Measurements from ENCODE around the gene LRRC3. TPM values are rescaled to one million over a fixed set of nuclear protein-coding genes. Genes with fewer than 3 reads are reported as not detected.
A peak's percentile ranks its signal among the peaks of the same experiment; 100 is the strongest.

The LRRC3 gene
- total and polyA plus RNA-seq, 7 experiments from 2014 or later: 0.06 to 3.3 (median 0.89) TPM

- Histone ChIP-seq H3K9me3 (ENCODE audit: control insufficient read depth in 2 of 3, low read length in 3 of 3) (no peaks in the 10 kb centered on the region), H3K27ac (ENCODE audit: low read depth, low read length) (no peak overlapping the region), H3K27me3 (ENCODE audit: control insufficient read depth in 2 of 2, insufficient read depth in 2 of 2, low read length in 2 of 2) (no peaks in the 10 kb centered on the region), H3K4me1 (ENCODE audit: control insufficient read depth in 2 of 2, insufficient read depth in 2 of 2, low read length in 2 of 2) (no peaks in the 10 kb centered on the region), H3K4me3 (ENCODE audit: low read length) (no peak overlapping the region), H3K36me3 (ENCODE audit: control insufficient read depth in 2 of 3, insufficient read depth in 3 of 3, low read length in 3 of 3) (peaks cover 0 to 6% (median 0%) of the 10 kb centered on the region in 3 experiments)
- H3K9me3 Mint-ChIP-seq: peaks cover 0 to 1% (median 0%) of the 10 kb centered on the region in 11 donors
- peaks cover 0 to 8% (median 0%) of the 10 kb centered on the region in 7 donors for H3K4me1 Mint-ChIP-seq
- no peaks in the 10 kb centered on the region for H3K27me3 Mint-ChIP-seq
- ATAC-seq: no peak
- H3K27ac Mint-ChIP-seq: no peak overlapping the region
- H3K4me3 Mint-ChIP-seq: no peak overlapping the region
- intact Hi-C loops (cut with micrococcal nuclease): no loop called here
- CTCF ChIA-PET: no interaction called here
- H3K36me3 Mint-ChIP-seq: peaks cover 0 to 7% (median 3%) of the 10 kb centered on the region in 5 donors
- POLR2A ChIA-PET: no interaction called here
- DNase-seq: no peak
Measured at GRCh38 chr21:44439211-44439600, 16.1 kb upstream of the LRRC3 start.

DNA sequence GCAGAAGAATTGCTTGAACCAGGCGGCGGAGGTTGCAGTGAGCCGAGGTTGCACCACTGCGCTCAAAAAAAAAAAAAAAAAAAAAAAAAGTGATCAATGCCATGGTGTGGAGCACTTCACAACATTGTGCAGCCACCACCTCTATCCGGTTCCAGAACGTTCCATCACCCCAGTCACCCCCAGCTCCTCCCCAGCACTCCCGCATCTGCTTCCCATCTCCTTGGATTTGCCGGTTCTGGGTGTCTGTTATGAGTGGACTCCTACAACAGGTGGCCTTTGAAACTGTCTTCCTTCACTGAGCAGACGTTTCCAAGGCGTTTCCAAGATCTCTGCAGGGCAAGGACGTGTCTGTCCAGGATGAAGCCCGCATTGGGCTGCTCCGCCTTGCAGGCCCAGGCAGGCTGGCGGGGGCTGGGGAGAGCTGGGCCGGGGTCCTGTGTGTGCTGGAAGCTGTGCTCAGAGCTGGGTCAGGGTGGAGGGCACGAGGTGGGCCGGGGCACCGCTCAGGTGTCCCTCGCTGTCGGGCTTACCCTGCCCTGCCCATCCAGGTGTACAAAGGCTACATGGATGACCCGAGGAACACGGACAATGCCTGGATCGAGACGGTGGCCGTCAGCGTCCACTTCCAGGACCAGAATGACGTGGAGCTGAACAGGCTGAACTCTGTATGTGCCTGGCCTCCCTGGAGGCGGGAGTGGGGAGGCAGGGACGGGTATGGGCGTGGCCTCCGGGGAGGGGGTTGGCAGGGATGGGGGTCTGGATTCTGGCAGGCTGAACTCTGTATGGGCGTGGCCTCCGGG lies 14.9 kb upstream of the LRRC3 start:
- Mint-ChIP-seq H3K36me3 (peaks cover 0 to 4% (median 3%) of the 10 kb centered on the region in 5 donors), H3K4me1 (peaks cover 0 to 10% (median 0%) of the 10 kb centered on the region in 7 donors), H3K27ac (no peak overlapping the region), H3K27me3 (no peaks in the 10 kb centered on the region), H3K9me3 (peaks cover 0 to 1% (median 0%) of the 10 kb centered on the region in 11 donors), H3K4me3 (no peak overlapping the region)
- no peak overlapping the region for H3K27ac ChIP-seq (ENCODE audit: low read depth, low read length)
- ATAC-seq (no peak), DNase-seq (no peak)
- no peak overlapping the region for H3K4me3 ChIP-seq (ENCODE audit: low read length)
- no peaks in the 10 kb centered on the region for H3K4me1 ChIP-seq (ENCODE audit: control insufficient read depth in 2 of 2, insufficient read depth in 2 of 2, low read length in 2 of 2)
- intact Hi-C loops (cut with micrococcal nuclease): no loop called here
- no peaks in the 10 kb centered on the region for H3K27me3 ChIP-seq (ENCODE audit: control insufficient read depth in 2 of 2, insufficient read depth in 2 of 2, low read length in 2 of 2)
- peaks cover 0 to 6% (median 0%) of the 10 kb centered on the region in 3 experiments for H3K36me3 ChIP-seq (ENCODE audit: control insufficient read depth in 2 of 3, insufficient read depth in 3 of 3, low read length in 3 of 3)
- H3K9me3 ChIP-seq (ENCODE audit: control insufficient read depth in 2 of 3, low read length in 3 of 3): no peaks in the 10 kb centered on the region
- ChIA-PET POLR2A (no interaction called here), CTCF (no interaction called here)

DNA sequence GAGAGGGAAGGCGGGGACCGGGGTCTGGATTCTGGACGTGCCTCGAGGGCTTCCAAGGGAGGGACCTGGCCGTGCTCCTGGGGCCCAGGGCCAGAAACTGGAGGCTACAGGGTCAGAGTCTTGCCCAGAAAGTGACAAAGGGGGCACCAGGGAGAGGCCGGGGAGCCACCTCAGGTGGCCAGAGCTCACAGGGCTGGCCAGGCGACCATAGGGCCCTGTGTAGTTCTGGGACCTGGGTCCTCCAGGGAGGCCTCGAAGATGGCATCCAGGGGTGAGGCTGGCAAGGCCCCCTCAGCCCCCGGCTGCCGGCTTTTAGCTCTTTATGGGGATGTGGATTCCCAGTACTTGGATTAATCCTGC lies 14.3 kb upstream of the LRRC3 start:
- H3K27me3 ChIP-seq (ENCODE audit: control insufficient read depth in 2 of 2, insufficient read depth in 2 of 2, low read length in 2 of 2): no peaks in the 10 kb centered on the region
- peaks cover 0 to 4% (median 0%) of the 10 kb centered on the region in 5 donors for H3K36me3 Mint-ChIP-seq
- intact Hi-C loops (cut with micrococcal nuclease): no loop called here
- peaks cover 0 to 6% (median 0%) of the 10 kb centered on the region in 3 experiments for H3K36me3 ChIP-seq (ENCODE audit: control insufficient read depth in 2 of 3, insufficient read depth in 3 of 3, low read length in 3 of 3)
- H3K27me3 Mint-ChIP-seq: no peaks in the 10 kb centered on the region
- no peaks in the 10 kb centered on the region for H3K9me3 ChIP-seq (ENCODE audit: control insufficient read depth in 2 of 3, low read length in 3 of 3)
- ChIA-PET POLR2A (interaction anchor here (0.7 kb wide), 1 partner anchor 159 kb away, joined by 3 read pairs; no protein-coding TSS in a partner anchor), CTCF (no interaction called here)
- H3K27ac ChIP-seq (ENCODE audit: low read depth, low read length): no peak overlapping the region
- no peak for DNase-seq
- H3K4me3 ChIP-seq (ENCODE audit: low read length): no peak overlapping the region
- H3K4me3 Mint-ChIP-seq: no peak overlapping the region
- peaks cover 0 to 7% (median 0%) of the 10 kb centered on the region in 7 donors for H3K4me1 Mint-ChIP-seq
- H3K9me3 Mint-ChIP-seq: peaks cover 0 to 1% (median 0%) of the 10 kb centered on the region in 11 donors
- no peak overlapping the region for H3K27ac Mint-ChIP-seq
- ATAC-seq: no peak
- no peaks in the 10 kb centered on the region for H3K4me1 ChIP-seq (ENCODE audit: control insufficient read depth in 2 of 2, insufficient read depth in 2 of 2, low read length in 2 of 2)

DNA sequence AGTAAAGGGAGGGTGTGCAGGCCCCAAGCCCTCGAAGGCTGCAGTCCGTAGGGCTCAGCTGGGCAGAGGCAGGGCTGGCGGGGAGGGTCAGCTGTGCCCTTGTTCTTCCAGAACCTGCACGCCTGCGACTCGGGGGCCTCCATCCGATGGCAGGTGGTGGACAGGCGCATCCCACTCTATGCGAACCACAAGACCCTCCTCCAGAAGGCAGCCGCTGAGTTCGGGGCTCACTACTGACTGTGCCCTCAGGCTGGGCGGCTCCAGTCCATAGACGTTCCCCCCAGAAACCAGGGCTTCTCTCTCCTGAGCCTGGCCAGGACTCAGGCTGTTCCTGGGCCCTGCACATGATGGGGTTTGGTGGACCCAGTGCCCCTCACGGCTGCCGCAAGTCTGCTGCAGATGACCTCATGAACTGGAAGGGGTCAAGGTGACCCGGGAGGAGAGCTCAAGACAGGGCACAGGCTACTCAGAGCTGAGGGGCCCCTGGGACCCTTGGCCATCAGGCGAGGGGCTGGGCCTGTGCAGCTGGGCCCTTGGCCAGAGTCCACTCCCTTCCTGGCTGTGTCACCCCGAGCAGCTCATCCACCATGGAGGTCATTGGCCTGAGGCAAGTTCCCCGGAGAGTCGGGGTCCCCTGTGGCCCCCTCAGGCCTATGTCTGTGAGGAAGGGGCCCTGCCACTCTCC lies 13.6 kb upstream of the LRRC3 start:
- H3K27ac ChIP-seq (ENCODE audit: low read depth, low read length): no peak overlapping the region
- DNase-seq (no peak), ATAC-seq (no peak)
- ChIA-PET CTCF (no interaction called here), POLR2A (interaction anchor here (0.7 kb wide), 1 partner anchor 160 kb away, joined by 3 read pairs; no protein-coding TSS in a partner anchor)
- Mint-ChIP-seq H3K36me3 (peaks cover 0 to 4% (median 0%) of the 10 kb centered on the region in 5 donors), H3K4me1 (peaks cover 0 to 7% (median 0%) of the 10 kb centered on the region in 7 donors), H3K4me3 (no peak overlapping the region), H3K27ac (no peak overlapping the region), H3K27me3 (peaks cover 0 to 2% (median 0%) of the 10 kb centered on the region in 5 donors), H3K9me3 (peaks cover 0 to 1% (median 0%) of the 10 kb centered on the region in 11 donors)
- H3K9me3 ChIP-seq (ENCODE audit: control insufficient read depth in 2 of 3, low read length in 3 of 3): no peaks in the 10 kb centered on the region
- no peak overlapping the region for H3K4me3 ChIP-seq (ENCODE audit: low read length)
- H3K36me3 ChIP-seq (ENCODE audit: control insufficient read depth in 2 of 3, insufficient read depth in 3 of 3, low read length in 3 of 3): peaks cover 0 to 4% (median 0%) of the 10 kb centered on the region in 3 experiments
- H3K4me1 ChIP-seq (ENCODE audit: control insufficient read depth in 2 of 2, insufficient read depth in 2 of 2, low read length in 2 of 2): no peaks in the 10 kb centered on the region
- intact Hi-C loops (cut with micrococcal nuclease): no loop called here
- no peaks in the 10 kb centered on the region for H3K27me3 ChIP-seq (ENCODE audit: control insufficient read depth in 2 of 2, insufficient read depth in 2 of 2, low read length in 2 of 2)

DNA sequence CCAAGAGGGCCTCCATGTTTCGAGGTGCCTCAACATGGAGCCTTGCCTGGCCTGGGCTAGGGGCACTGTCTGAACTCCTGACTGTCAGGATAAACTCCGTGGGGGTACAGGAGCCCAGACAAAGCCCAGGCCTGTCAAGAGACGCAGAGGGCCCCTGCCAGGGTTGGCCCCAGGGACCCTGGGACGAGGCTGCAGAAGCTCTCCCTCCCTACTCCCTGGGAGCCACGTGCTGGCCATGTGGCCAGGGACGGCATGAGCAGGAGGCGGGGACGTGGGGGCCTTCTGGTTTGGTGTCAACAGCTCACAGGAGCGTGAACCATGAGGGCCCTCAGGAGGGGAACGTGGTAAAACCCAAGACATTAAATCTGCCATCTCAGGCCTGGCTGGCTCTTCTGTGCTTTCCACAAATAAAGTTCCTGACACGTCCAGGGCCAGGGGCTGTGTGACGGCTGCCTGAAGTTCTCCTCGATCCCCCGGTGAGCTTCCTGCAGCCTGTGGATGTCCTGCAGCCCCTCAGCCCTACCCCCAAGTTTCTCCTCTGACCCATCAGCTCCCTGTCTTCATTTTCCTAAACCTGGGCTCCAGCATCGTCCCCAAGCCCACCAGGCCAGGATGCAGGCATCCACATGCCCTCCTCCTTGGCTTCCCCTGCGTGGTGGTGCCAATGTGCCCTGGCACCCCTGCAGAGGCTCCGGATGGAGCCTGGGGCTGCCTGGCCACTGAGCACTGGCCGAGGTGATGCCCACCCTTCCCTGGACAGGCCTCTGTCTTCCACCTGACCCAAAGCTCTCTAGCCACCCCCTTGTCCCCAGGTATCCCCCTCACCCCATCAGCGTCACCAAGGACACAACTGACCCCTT lies 12.8 kb upstream of the LRRC3 start:
- no peak overlapping the region for H3K4me3 Mint-ChIP-seq
- ATAC-seq (no peak), DNase-seq (no peak)
- peaks cover 0 to 4% (median 0%) of the 10 kb centered on the region in 5 donors for H3K36me3 Mint-ChIP-seq
- H3K9me3 Mint-ChIP-seq: peaks cover 0 to 2% (median 0%) of the 10 kb centered on the region in 11 donors
- Histone ChIP-seq H3K27me3 (ENCODE audit: control insufficient read depth in 2 of 2, insufficient read depth in 2 of 2, low read length in 2 of 2) (no peaks in the 10 kb centered on the region), H3K4me1 (ENCODE audit: control insufficient read depth in 2 of 2, insufficient read depth in 2 of 2, low read length in 2 of 2) (no peaks in the 10 kb centered on the region), H3K27ac (ENCODE audit: low read depth, low read length) (no peak overlapping the region), H3K9me3 (ENCODE audit: control insufficient read depth in 2 of 3, low read length in 3 of 3) (no peaks in the 10 kb centered on the region), H3K4me3 (ENCODE audit: low read length) (no peak overlapping the region), H3K36me3 (ENCODE audit: control insufficient read depth in 2 of 3, insufficient read depth in 3 of 3, low read length in 3 of 3) (no peaks in the 10 kb centered on the region)
- intact Hi-C loops (cut with micrococcal nuclease): no loop called here
- H3K27me3 Mint-ChIP-seq: peaks cover 0 to 6% (median 0%) of the 10 kb centered on the region in 5 donors
- peak overlapping the region in 1 of 9 donors; percentile 74 for H3K27ac Mint-ChIP-seq
- H3K4me1 Mint-ChIP-seq: peaks cover 0 to 8% (median 0%) of the 10 kb centered on the region in 7 donors
- CTCF ChIA-PET: interaction anchor here (0.5 kb wide), 1 partner anchor 406 kb away, joined by 3 read pairs; no protein-coding TSS in a partner anchor
- POLR2A ChIA-PET: interaction anchor here (0.7 kb wide), 1 partner anchor 79 kb away, joined by 4 read pairs; no protein-coding TSS in a partner anchor

DNA sequence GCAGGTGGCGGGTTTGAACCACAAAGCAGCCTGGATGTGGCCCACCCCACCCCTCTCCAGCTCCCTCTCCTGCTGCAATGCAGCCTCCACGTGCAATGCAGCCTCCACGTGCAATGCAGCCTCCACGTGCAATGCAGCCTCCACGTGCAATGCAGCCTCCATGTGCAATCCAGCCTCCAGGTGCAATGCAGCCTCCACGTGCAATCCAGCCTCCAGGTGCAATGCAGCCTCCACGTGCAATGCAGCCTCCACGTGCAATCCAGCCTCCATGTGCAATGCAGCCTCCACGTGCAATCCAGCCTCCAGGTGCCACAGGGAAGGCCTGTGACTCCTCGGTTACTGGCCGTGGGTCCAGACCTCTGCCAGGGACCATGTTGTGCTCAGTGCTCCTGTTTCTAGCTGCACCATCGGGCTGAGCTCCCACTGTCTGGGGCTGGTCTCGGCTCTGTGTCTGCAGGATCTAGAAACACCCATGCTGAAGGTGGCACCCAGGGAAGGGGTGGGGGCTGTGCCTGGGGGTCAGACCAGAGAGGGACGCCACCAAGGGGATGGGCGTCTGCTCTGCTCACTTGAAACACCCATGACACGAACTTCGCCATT lies 11.9 kb upstream of the LRRC3 start:
- Mint-ChIP-seq H3K4me1 (peaks cover 0 to 8% (median 0%) of the 10 kb centered on the region in 7 donors), H3K9me3 (peaks cover 0 to 2% (median 0%) of the 10 kb centered on the region in 11 donors), H3K36me3 (peaks cover 0 to 4% (median 0%) of the 10 kb centered on the region in 5 donors), H3K27ac (no peak overlapping the region), H3K4me3 (no peak overlapping the region), H3K27me3 (peaks cover 0 to 8% (median 0%) of the 10 kb centered on the region in 5 donors)
- ChIA-PET CTCF (no interaction called here), POLR2A (interaction anchor here (0.6 to 0.7 kb wide), 2 partner anchors 80 to 593 kb away, joined by 4 read pairs; no protein-coding TSS in a partner anchor)
- Histone ChIP-seq H3K4me1 (ENCODE audit: control insufficient read depth in 2 of 2, insufficient read depth in 2 of 2, low read length in 2 of 2) (no peaks in the 10 kb centered on the region), H3K4me3 (ENCODE audit: low read length) (no peak overlapping the region), H3K27ac (ENCODE audit: low read depth, low read length) (no peak overlapping the region), H3K27me3 (ENCODE audit: control insufficient read depth in 2 of 2, insufficient read depth in 2 of 2, low read length in 2 of 2) (no peaks in the 10 kb centered on the region), H3K36me3 (ENCODE audit: control insufficient read depth in 2 of 3, insufficient read depth in 3 of 3, low read length in 3 of 3) (no peaks in the 10 kb centered on the region), H3K9me3 (ENCODE audit: control insufficient read depth in 2 of 3, low read length in 3 of 3) (no peaks in the 10 kb centered on the region)
- intact Hi-C loops (cut with micrococcal nuclease): no loop called here
- ATAC-seq: no peak
- DNase-seq: no peak

Data from naive thymus-derived CD4-positive, alpha-beta T cell (primary cell).